Ovary (tissue), 9 donors: Measurements from ENCODE around the gene PCDHB14. TPM values are rescaled to one million over a fixed set of nuclear protein-coding genes. Genes with fewer than 3 reads are reported as not detected.
"Not testable (repeated sequence)": the region's sequence is repeated elsewhere in the genome, so short reads cannot be mapped to it uniquely, and the experiment has no call there.

ENCODE experiments used
- DNase-seq, 5 donors: peaks; one replicate each; pipeline ENCODE4 v3.0.0-alpha.2; 2019 to 2020
- H3K27ac ChIP-seq, 2 donors: fragments of 200-600 bp; one replicate each; pipeline versions ENCODE4 v1.5.1 to v1.8.0; 2019 to 2022
- H3K27me3 ChIP-seq: fragments of 200-600 bp; one replicate; pipeline ENCODE4 v1.8.0; 2022
- H3K36me3 ChIP-seq: fragments of 200-600 bp; sonication (generic); one replicate; pipeline ENCODE4 v1.5.1; 2019
- H3K4me1 ChIP-seq: one replicate; pipeline ENCODE4 v1.8.1; 2013; ENCODE audit warnings: mild to moderate bottlenecking, moderate library complexity; ENCODE audit not compliant: insufficient read depth
- H3K4me3 ChIP-seq: fragments of 200-600 bp; sonication (generic); one replicate; pipeline ENCODE4 v1.5.1; 2017
- H3K9me3 ChIP-seq, 2 donors: fragments of 200-600 bp in 1 of 2; sonication (generic) in 1 of 2; one replicate each; pipeline versions ENCODE4 v1.5.1 to v1.8.1; 2013 to 2019; ENCODE audit warnings: mild to moderate bottlenecking in 1 of 2, moderate library complexity in 1 of 2
- EP300 ChIP-seq: sonication (generic); formaldehyde crosslinking; IDR thresholded peaks from one replicate; pipeline ENCODE4 v1.6.1; 2017; ENCODE audit warnings: antibody characterized with exemption
- POLR2A ChIP-seq: fragments of 450-650 bp; IDR thresholded peaks from one replicate; pipeline ENCODE4 v1.6.1; 2017; ENCODE audit warnings: antibody characterized with exemption, mild to moderate bottlenecking, moderate library complexity
- WGBS, 3 donors: extraction: QIAGEN DNeasy Blood & Tissue Kit in 1 of 3; methylation state at CpG; one replicate each; pipeline versions ENCODE4 v1.1.5 to v1.1.7; 2013 to 2017; 5-methylcytosine and 5-hydroxymethylcytosine counted together
- intact Hi-C, 4 donors: fragments of 100-400 bp; cut with DNase I; formaldehyde crosslinking; loops; one replicate each; pipeline versions ENCODE4 v1.11.0 to v1.15.1; 2022 to 2023
- polyA plus RNA-seq, 2 donors: library from polyadenylated mRNA; stranded (reverse); fragments of 200-250 nt in 1 of 2; fragments of 350-450 nt in 1 of 2; fragmentation: Illumina TruSeq in 1 of 2; extraction: RNeasy Lipid Tissue Mini Kit (QIAGEN cat#74804) in 1 of 2; gene quantifications; one replicate each; pipeline ENCODE4 v1.2.3, GENCODE V29; 2013 to 2014
- total RNA-seq, 7 donors: library from RNA; depleted of rRNA in 2 of 7; stranded (reverse); fragments of >200 nt in 2 of 7; fragmentation: NEBNext Ultra II Directional in 3 of 7; extraction: Animal tissue kit (Norgen Biotek cat#: 25700) in 3 of 7; gene quantifications; one replicate each; pipeline versions ENCODE4 v1.1.0 to v1.2.4, GENCODE V29; 2016 to 2023
- TF ChIP-seq, protein P1 (sequence below), 3 donors: fragments of 450-650 bp in 2 of 3; fragments of 200-600 bp in 1 of 3; IDR thresholded peaks; one replicate each; pipeline versions ENCODE4 v1.5.1 to v1.8.0; 2016 to 2022; ENCODE audit warnings: antibody characterized with exemption in 3 of 3, mild to moderate bottlenecking in 1 of 3
- donor health status: DM: no; HTN: no; CAD: no; lungs with moderate emphysema.
- donor health status: DM: no; HTN: no; CAD: no.
- donor health status: Bipolar disorder and iron deficiency.
- donor health status: DM: yes; HTN: yes; CAD: no.
- donor health status: DM: no; HTN: no; CAD: no.
- donor health status: DM: yes; HTN: yes; CAD: no.

PCDHB14 gene
- total and polyA plus RNA-seq, 9 donors: 3.8 to 7.2 (median 5.3) TPM

GRCh38 chr5:141208478-141208877 is 14.7 kb upstream of the PCDHB14 start, which contains the start of gene PCDHB12:
Gene PCDHB12, plus strand, starts transcription at chr5:141208719. Its CDS starts 189 bp downstream, at chr5:141208908.
- intact Hi-C loops: no loop called here
- TF ChIP-seq EP300 (no peak), POLR2A (no peak)
- TF ChIP-seq, protein P1, sequence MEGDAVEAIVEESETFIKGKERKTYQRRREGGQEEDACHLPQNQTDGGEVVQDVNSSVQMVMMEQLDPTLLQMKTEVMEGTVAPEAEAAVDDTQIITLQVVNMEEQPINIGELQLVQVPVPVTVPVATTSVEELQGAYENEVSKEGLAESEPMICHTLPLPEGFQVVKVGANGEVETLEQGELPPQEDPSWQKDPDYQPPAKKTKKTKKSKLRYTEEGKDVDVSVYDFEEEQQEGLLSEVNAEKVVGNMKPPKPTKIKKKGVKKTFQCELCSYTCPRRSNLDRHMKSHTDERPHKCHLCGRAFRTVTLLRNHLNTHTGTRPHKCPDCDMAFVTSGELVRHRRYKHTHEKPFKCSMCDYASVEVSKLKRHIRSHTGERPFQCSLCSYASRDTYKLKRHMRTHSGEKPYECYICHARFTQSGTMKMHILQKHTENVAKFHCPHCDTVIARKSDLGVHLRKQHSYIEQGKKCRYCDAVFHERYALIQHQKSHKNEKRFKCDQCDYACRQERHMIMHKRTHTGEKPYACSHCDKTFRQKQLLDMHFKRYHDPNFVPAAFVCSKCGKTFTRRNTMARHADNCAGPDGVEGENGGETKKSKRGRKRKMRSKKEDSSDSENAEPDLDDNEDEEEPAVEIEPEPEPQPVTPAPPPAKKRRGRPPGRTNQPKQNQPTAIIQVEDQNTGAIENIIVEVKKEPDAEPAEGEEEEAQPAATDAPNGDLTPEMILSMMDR (IDR thresholded peaks at IDR 0.05): no peak
- H3K36me3 ChIP-seq: no peaks in the 10 kb centered on the region
- no peaks in the 10 kb centered on the region for H3K4me1 ChIP-seq
- H3K9me3 ChIP-seq: peaks cover 0 to 33% of the 10 kb centered on the region in 2 donors
- H3K27me3 ChIP-seq: no peaks in the 10 kb centered on the region
- peak in 3 of 5 donors; percentile 19 to 44 (median 23) for DNase-seq
- no peak within 1 kb of the TSS for H3K27ac ChIP-seq
- WGBS, 3 donors: 14 to 22% (median 20%) methylated on average over 11 of the region's 11 CpGs
- H3K4me3 ChIP-seq: peak within 1 kb of the TSS; percentile 1

DNA sequence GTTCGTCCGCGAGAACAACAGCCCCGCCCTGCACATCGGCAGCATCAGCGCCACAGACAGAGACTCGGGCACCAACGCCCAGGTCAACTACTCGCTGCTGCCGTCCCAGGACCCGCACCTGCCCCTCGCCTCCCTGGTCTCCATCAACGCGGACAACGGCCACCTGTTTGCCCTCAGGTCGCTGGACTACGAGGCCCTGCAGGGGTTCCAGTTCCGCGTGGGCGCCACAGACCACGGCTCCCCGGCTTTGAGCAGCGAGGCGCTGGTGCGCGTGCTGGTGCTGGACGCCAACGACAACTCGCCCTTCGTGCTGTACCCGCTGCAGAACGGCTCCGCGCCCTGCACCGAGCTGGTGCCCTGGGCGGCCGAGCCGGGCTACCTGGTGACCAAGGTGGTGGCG is 12.9 kb upstream of the PCDHB14 start:
- H3K27me3 ChIP-seq, intact Hi-C loops, H3K4me1 ChIP-seq, DNase-seq, H3K27ac ChIP-seq, H3K36me3 ChIP-seq, H3K4me3 ChIP-seq: not testable (repeated sequence)
- WGBS, 3 donors: 24 to 47% (median 24%) methylated on average over 21 to 39 of the region's 39 CpGs
- H3K9me3 ChIP-seq: peaks cover 0 to 43% of the 10 kb centered on the region in 2 donors

- DNase-seq, H3K27me3 ChIP-seq, intact Hi-C loops, H3K4me1 ChIP-seq, H3K4me3 ChIP-seq, H3K36me3 ChIP-seq, H3K27ac ChIP-seq: not testable (repeated sequence)
- 17 to 42% (median 19%) methylated on average over 10 to 21 of the region's 27 CpGs for WGBS, 3 donors
- H3K9me3 ChIP-seq: peaks cover 0 to 38% of the 10 kb centered on the region in 2 donors
These were observed 12.3 kb upstream of the PCDHB14 start for GRCh38 chr5:141210849-141211248.

DNA sequence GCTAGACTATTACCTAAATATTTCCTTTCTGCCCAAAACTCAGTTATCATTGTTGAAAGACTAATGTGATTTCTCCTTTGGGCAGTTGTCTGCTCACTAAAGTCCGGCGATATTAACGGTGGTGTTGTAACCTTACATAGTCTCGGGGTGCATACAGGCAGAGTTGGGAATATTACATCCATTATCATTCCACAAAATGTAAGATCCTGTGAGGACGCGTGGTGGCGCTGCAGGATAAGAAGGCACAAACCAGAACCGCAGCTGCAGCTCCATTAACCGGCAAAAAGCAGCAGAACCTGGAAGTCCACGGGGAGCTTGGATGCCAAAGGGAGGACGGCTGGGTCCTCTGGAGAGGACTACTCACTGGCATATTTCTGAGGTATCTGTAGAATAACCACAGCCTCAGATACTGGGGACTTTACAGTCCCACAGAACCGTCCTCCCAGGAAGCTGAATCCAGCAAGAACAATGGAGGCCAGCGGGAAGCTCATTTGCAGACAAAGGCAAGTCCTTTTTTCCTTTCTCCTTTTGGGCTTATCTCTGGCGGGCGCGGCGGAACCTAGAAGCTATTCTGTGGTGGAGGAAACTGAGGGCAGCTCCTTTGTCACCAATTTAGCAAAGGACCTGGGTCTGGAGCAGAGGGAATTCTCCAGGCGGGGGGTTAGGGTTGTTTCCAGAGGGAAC is 9.3 kb upstream of the PCDHB14 start, which contains the start of gene PCDHB13:
PCDHB13 (plus strand) TSS at position 264 of the 684 bp plus-strand sequence; CDS start at position 469, 205 bp downstream.
- intact Hi-C loops, H3K4me3 ChIP-seq, H3K27ac ChIP-seq, H3K36me3 ChIP-seq, H3K27me3 ChIP-seq, H3K4me1 ChIP-seq: not testable (repeated sequence)
- H3K9me3 ChIP-seq: peaks cover 0 to 42% of the 10 kb centered on the region in 2 donors
- peak in 2 of 5 donors; percentile 41 to 54 for DNase-seq
- WGBS, 3 donors: 9 to 12% (median 10%) methylated on average over 12 to 13 of the region's 18 CpGs

DNA sequence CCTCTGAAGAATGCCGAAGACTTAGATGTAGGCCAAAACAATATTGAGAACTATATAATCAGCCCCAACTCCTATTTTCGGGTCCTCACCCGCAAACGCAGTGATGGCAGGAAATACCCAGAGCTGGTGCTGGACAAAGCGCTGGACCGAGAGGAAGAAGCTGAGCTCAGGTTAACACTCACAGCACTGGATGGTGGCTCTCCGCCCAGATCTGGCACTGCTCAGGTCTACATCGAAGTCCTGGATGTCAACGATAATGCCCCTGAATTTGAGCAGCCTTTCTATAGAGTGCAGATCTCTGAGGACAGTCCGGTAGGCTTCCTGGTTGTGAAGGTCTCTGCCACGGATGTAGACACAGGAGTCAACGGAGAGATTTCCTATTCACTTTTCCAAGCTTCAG is 8.6 kb upstream of the PCDHB14 start:
- H3K27ac ChIP-seq, H3K4me3 ChIP-seq, intact Hi-C loops, H3K4me1 ChIP-seq, H3K36me3 ChIP-seq, H3K27me3 ChIP-seq, DNase-seq: not testable (repeated sequence)
- peaks cover 0 to 34% of the 10 kb centered on the region in 2 donors for H3K9me3 ChIP-seq
- WGBS, 3 donors: 46 to 67% (median 60%) methylated on average over 10 to 12 of the region's 12 CpGs

DNA sequence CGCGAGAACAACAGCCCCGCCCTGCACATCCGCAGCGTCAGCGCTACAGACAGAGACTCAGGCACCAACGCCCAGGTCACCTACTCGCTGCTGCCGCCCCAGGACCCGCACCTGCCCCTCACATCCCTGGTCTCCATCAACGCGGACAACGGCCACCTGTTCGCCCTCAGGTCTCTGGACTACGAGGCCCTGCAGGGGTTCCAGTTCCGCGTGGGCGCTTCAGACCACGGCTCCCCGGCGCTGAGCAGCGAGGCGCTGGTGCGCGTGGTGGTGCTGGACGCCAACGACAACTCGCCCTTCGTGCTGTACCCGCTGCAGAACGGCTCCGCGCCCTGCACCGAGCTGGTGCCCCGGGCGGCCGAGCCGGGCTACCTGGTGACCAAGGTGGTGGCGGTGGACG is 7.6 kb upstream of the PCDHB14 start:
- 25 to 35% (median 34%) methylated on average over 28 to 34 of the region's 40 CpGs for WGBS, 3 donors
- H3K27me3 ChIP-seq, H3K27ac ChIP-seq, DNase-seq, H3K36me3 ChIP-seq, H3K4me1 ChIP-seq, H3K4me3 ChIP-seq, intact Hi-C loops: not testable (repeated sequence)
- H3K9me3 ChIP-seq: peaks cover 0 to 28% of the 10 kb centered on the region in 2 donors

GRCh38 chr5:141216035-141216434 is 7.1 kb upstream of the PCDHB14 start:
- peaks cover 0 to 27% of the 10 kb centered on the region in 2 donors for H3K9me3 ChIP-seq
- intact Hi-C loops: not testable (repeated sequence)

GRCh38 chr5:141224844-141225243 is 1.7 kb downstream of the PCDHB14 start:
- DNase-seq, H3K36me3 ChIP-seq, H3K27ac ChIP-seq, H3K4me1 ChIP-seq, H3K27me3 ChIP-seq, intact Hi-C loops, H3K4me3 ChIP-seq: not testable (repeated sequence)
- H3K9me3 ChIP-seq: peaks cover 0 to 13% of the 10 kb centered on the region in 2 donors
- 15 to 22% (median 16%) methylated on average over 11 to 32 of the region's 40 CpGs for WGBS, 3 donors

More at GRCh38 chr5:141216035-141216434, 7.1 kb upstream of the PCDHB14 start:
- not testable (repeated sequence) for H3K27me3 ChIP-seq, H3K36me3 ChIP-seq, H3K27ac ChIP-seq, DNase-seq, H3K4me3 ChIP-seq, H3K4me1 ChIP-seq
- WGBS, 3 donors: 18 to 34% (median 29%) methylated on average over 18 to 26 of the region's 26 CpGs

DNA sequence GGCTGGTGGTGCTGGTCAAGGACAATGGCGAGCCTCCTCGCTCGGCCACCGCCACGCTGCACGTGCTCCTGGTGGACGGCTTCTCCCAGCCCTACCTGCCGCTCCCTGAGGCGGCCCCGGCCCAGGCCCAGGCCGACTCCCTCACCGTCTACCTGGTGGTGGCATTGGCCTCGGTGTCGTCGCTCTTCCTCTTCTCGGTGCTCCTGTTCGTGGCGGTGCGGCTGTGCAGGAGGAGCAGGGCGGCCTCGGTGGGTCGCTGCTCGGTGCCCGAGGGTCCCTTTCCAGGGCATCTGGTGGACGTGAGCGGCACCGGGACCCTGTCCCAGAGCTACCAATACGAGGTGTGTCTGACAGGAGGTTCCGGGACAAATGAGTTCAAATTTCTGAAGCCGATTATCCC is 2.3 kb downstream of the PCDHB14 start:
- DNase-seq, H3K4me1 ChIP-seq, H3K4me3 ChIP-seq, intact Hi-C loops, H3K27ac ChIP-seq, H3K27me3 ChIP-seq, H3K36me3 ChIP-seq: not testable (repeated sequence)
- H3K9me3 ChIP-seq: peaks cover 0 to 11% of the 10 kb centered on the region in 2 donors
- 25 to 40% (median 38%) methylated on average over 22 to 30 of the region's 30 CpGs for WGBS, 3 donors
